ENCODE results near the gene AGPAT3. TPM values are rescaled to one million over a fixed set of nuclear protein-coding genes. Genes with fewer than 3 reads are reported as not detected.

AGPAT3 gene
- polyA plus RNA-seq, 2 of the 4 experiments (the other 2 are of a cell fraction): 18.2 to 20.3 TPM

- WGBS (ENCODE audit: missing lambda C conversion rate): 87% methylated on average over 6 of the region's 6 CpGs
- H3K4me3 ChIP-seq: no peak overlapping the region
- no peak overlapping the region for H3K27ac ChIP-seq
- no peak for ATAC-seq
- DNase-seq (ENCODE audit: low read depth in 1 of 2, low spot score in 1 of 2): no peak
- FAIRE-seq: no peak
- ChIA-PET CTCF (no interaction called here), POLR2A (interaction anchor here (0.6 kb wide), 1 partner anchor 48 kb away, joined by 4 read pairs; no protein-coding TSS in a partner anchor)
- no peaks in the 10 kb centered on the region for H3K4me1 ChIP-seq
- no peaks in the 10 kb centered on the region for H3K9me3 ChIP-seq
- TF ChIP-seq HDAC2 (IDR thresholded peaks at IDR 0.05): no peak
- TF ChIP-seq, protein P1, sequence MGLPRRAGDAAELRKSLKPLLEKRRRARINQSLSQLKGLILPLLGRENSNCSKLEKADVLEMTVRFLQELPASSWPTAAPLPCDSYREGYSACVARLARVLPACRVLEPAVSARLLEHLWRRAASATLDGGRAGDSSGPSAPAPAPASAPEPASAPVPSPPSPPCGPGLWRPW (IDR thresholded peaks at IDR 0.05): no peak
- no peak for TF ChIP-seq ZFP36 (IDR thresholded peaks at IDR 0.05; ENCODE audit: borderline replicate concordance, partially characterized antibody)
- TF ChIP-seq, protein P2, sequence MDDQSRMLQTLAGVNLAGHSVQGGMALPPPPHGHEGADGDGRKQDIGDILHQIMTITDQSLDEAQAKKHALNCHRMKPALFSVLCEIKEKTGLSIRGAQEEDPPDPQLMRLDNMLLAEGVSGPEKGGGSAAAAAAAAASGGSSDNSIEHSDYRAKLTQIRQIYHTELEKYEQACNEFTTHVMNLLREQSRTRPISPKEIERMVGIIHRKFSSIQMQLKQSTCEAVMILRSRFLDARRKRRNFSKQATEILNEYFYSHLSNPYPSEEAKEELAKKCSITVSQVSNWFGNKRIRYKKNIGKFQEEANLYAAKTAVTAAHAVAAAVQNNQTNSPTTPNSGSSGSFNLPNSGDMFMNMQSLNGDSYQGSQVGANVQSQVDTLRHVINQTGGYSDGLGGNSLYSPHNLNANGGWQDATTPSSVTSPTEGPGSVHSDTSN (IDR thresholded peaks at IDR 0.05): no peak
- TF ChIP-seq TP53 (CRISPR knock-in tag; IDR thresholded peaks at IDR 0.05): no peak
- no peak for TF ChIP-seq RAD21 (conservative IDR thresholded peaks at IDR 0.05 in 1 of 2, IDR thresholded peaks at IDR 0.05 in 1 of 2)
- no peak for TF ChIP-seq RFX5 (IDR thresholded peaks at IDR 0.05)
- no peak for TF ChIP-seq GATA3 (IDR thresholded peaks at IDR 0.05; ENCODE audit: borderline replicate concordance)
- no peak for TF ChIP-seq MAFK (IDR thresholded peaks at IDR 0.05; ENCODE audit: partially characterized antibody)
- no peak overlapping the region for H3K4me2 ChIP-seq
Measured at GRCh38 chr21:43913928-43914327, 48.9 kb downstream of the AGPAT3 start.

- ChIA-PET POLR2A (no interaction called here), CTCF (no interaction called here)
- Histone ChIP-seq H3K4me3 (no peak overlapping the region), H3K27ac (no peak overlapping the region), H3K4me2 (no peak overlapping the region), H3K4me1 (no peaks in the 10 kb centered on the region), H3K9me3 (no peaks in the 10 kb centered on the region)
- ATAC-seq (no peak), DNase-seq (ENCODE audit: low read depth in 1 of 2, low spot score in 1 of 2) (no peak), FAIRE-seq (no peak)
- WGBS (ENCODE audit: missing lambda C conversion rate): 92% methylated on average over 9 of the region's 9 CpGs
- TF ChIP-seq BHLHE40 (IDR thresholded peaks at IDR 0.05; ENCODE audit: low read depth, low read length) (no peak), KDM5A (IDR thresholded peaks at IDR 0.05) (no peak), MAZ (IDR thresholded peaks at IDR 0.05; ENCODE audit: borderline replicate concordance, low read depth, low read length) (no peak), JUN (IDR thresholded peaks at IDR 0.05) (no peak), ESRRA (IDR thresholded peaks at IDR 0.05; ENCODE audit: borderline replicate concordance, low read length) (no peak), GATA3 (IDR thresholded peaks at IDR 0.05; ENCODE audit: borderline replicate concordance) (no peak), RFX5 (IDR thresholded peaks at IDR 0.05) (no peak), E2F6 (IDR thresholded peaks at IDR 0.05; ENCODE audit: borderline replicate concordance, low read depth) (no peak), FOXS1 (CRISPR knock-in tag; IDR thresholded peaks at IDR 0.05) (no peak), SREBF2 (IDR thresholded peaks at IDR 0.05) (no peak), ATOH8 (CRISPR knock-in tag; IDR thresholded peaks at IDR 0.05; ENCODE audit: low read depth) (no peak), HDAC2 (IDR thresholded peaks at IDR 0.05) (no peak), NFE2L2 (conservative IDR thresholded peaks at IDR 0.05; ENCODE audit: low read length) (no peak), CBX2 (IDR thresholded peaks at IDR 0.05; ENCODE audit: borderline replicate concordance, low read depth) (no peak), PHF8 (IDR thresholded peaks at IDR 0.05; ENCODE audit: borderline replicate concordance, low read depth) (no peak), HOXB5 (CRISPR knock-in tag; IDR thresholded peaks at IDR 0.05) (no peak), ZFP36 (IDR thresholded peaks at IDR 0.05; ENCODE audit: borderline replicate concordance, partially characterized antibody) (no peak), EHMT2 (IDR thresholded peaks at IDR 0.05; ENCODE audit: low read depth) (no peak)
Measured at GRCh38 chr21:43916076-43916475, 51.1 kb downstream of the AGPAT3 start.
